NCI-H146 treated with DMSO at 0.1 percent for 48 hours (cell line): Measurements from ENCODE around the gene ASCC1.
A peak's percentile ranks its signal among the peaks of the same experiment; 100 is the strongest.

Source experiments
- DNase-seq: peaks from one replicate; lab custom pipeline; 2025; ENCODE audit not compliant: unreplicated experiment; lab: John Stamatoyannopoulos, UW

ASCC1 gene

GRCh38 chr10:72215611-72216549, at the start of gene ASCC1, which contains the start of gene ANAPC16:
ASCC1 (minus strand) TSS chr10:72216276; CDS start chr10:72213298, 2,978 bp downstream.
ANAPC16 (plus strand) TSS chr10:72216012; CDS start chr10:72223915, 7,903 bp downstream.
- peak; percentile 90 for DNase-seq

GRCh38 chr10:72265508-72265907, 49.4 kb upstream of the ASCC1 start:
- no peak for DNase-seq

GRCh38 chr10:72264536-72264935, 48.5 kb upstream of the ASCC1 start:
- DNase-seq = no peak

- DNase-seq = peak; percentile 94
These were observed 47.7 kb upstream of the ASCC1 start for GRCh38 chr10:72263613-72264241.

- DNase-seq = no peak
These were observed 45.8 kb upstream of the ASCC1 start for GRCh38 chr10:72261784-72262404.

- DNase-seq = peak; percentile 64
These were observed 45.1 kb upstream of the ASCC1 start for GRCh38 chr10:72260976-72261783.

- peak; percentile 64 for DNase-seq
These were observed 44.3 kb upstream of the ASCC1 start for GRCh38 chr10:72260239-72260975.

- no peak for DNase-seq
These were observed 43.6 kb upstream of the ASCC1 start for GRCh38 chr10:72259491-72260238.

GRCh38 chr10:72258617-72259016, 42.5 kb upstream of the ASCC1 start:
- no peak for DNase-seq

GRCh38 chr10:72257051-72257892, 41.2 kb upstream of the ASCC1 start:
- no peak for DNase-seq

- no peak for DNase-seq
These were observed 40.1 kb upstream of the ASCC1 start for GRCh38 chr10:72255977-72256729.

GRCh38 chr10:72254813-72255568, 38.9 kb upstream of the ASCC1 start:
- DNase-seq = peak; percentile 28

- DNase-seq = no peak
These were observed 37.5 kb upstream of the ASCC1 start for GRCh38 chr10:72253578-72253977.

- DNase-seq = no peak
These were observed 36.9 kb upstream of the ASCC1 start for GRCh38 chr10:72252972-72253371.

- no peak for DNase-seq
These were observed 35.6 kb upstream of the ASCC1 start for GRCh38 chr10:72251635-72252034.

- DNase-seq = no peak
These were observed 34.6 kb upstream of the ASCC1 start for GRCh38 chr10:72250666-72251065.
